Measurements from ENCODE around the gene ZNF689. TPM values are rescaled to one million over a fixed set of nuclear protein-coding genes. Genes with fewer than 3 reads are reported as not detected.

The ZNF689 gene
- total RNA-seq, 4 donors from 2014 or later: 7.5 to 12.5 (median 9.9) TPM

DNA sequence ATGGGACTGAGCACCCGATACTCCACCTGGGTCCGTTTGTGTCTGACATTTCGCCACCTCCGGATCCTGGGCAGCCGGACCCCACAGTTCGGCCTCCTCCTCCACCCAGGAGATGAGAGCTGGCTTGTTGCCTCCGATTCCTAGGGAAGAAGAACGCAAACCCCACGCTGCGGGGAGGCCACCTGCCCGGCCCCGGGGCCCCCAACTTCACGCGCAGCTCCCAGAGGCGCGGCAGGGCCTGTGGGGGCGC, 52.6 kb downstream of the ZNF689 start:
- H3K27me3 ChIP-seq: no peaks in the 10 kb centered on the region
- H3K9me3 ChIP-seq: no peaks in the 10 kb centered on the region
- H3K27ac ChIP-seq: peak overlapping the region; percentile 93 to 99 (median 94)
- TF ChIP-seq, protein P1, sequence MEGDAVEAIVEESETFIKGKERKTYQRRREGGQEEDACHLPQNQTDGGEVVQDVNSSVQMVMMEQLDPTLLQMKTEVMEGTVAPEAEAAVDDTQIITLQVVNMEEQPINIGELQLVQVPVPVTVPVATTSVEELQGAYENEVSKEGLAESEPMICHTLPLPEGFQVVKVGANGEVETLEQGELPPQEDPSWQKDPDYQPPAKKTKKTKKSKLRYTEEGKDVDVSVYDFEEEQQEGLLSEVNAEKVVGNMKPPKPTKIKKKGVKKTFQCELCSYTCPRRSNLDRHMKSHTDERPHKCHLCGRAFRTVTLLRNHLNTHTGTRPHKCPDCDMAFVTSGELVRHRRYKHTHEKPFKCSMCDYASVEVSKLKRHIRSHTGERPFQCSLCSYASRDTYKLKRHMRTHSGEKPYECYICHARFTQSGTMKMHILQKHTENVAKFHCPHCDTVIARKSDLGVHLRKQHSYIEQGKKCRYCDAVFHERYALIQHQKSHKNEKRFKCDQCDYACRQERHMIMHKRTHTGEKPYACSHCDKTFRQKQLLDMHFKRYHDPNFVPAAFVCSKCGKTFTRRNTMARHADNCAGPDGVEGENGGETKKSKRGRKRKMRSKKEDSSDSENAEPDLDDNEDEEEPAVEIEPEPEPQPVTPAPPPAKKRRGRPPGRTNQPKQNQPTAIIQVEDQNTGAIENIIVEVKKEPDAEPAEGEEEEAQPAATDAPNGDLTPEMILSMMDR (IDR thresholded peaks at IDR 0.05): no peak
- no peak for TF ChIP-seq POLR2A (IDR thresholded peaks at IDR 0.05)
- H3K36me3 ChIP-seq: peaks cover 0 to 27% (median 0%) of the 10 kb centered on the region in 3 donors
- no peak for DNase-seq
- peaks cover 0 to 41% (median 4%) of the 10 kb centered on the region in 4 donors for H3K4me1 ChIP-seq
- H3K4me3 ChIP-seq: peak overlapping the region; percentile 79 to 96 (median 84)

DNA sequence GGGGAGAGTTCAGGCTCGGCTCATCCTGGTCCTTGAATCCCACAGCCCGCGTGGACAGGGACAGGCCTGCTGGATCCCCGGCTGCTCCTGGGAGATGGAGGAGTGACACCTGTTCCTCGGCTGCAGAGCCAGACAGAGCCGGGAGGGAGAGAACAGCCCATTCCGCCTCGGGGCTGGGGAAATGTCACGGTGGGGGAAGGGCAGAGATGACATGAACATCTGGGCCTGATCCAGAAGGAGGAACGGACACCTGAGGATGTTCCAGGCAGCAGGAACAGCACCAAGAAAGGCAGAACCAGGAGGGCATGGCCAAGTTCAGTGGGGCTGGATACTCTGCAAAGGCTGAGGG, 54.1 kb downstream of the ZNF689 start:
- H3K27me3 ChIP-seq: no peaks in the 10 kb centered on the region
- peaks cover 0 to 27% (median 0%) of the 10 kb centered on the region in 3 donors for H3K36me3 ChIP-seq
- no peaks in the 10 kb centered on the region for H3K9me3 ChIP-seq
- peaks cover 0 to 36% (median 5%) of the 10 kb centered on the region in 4 donors for H3K4me1 ChIP-seq
- DNase-seq: no peak
- TF ChIP-seq, protein P1 (IDR thresholded peaks at IDR 0.05): no peak
- TF ChIP-seq POLR2A (IDR thresholded peaks at IDR 0.05): no peak
- H3K4me3 ChIP-seq: peak overlapping the region in 1 of 4 donors; percentile 96
- no peak overlapping the region for H3K27ac ChIP-seq

DNA sequence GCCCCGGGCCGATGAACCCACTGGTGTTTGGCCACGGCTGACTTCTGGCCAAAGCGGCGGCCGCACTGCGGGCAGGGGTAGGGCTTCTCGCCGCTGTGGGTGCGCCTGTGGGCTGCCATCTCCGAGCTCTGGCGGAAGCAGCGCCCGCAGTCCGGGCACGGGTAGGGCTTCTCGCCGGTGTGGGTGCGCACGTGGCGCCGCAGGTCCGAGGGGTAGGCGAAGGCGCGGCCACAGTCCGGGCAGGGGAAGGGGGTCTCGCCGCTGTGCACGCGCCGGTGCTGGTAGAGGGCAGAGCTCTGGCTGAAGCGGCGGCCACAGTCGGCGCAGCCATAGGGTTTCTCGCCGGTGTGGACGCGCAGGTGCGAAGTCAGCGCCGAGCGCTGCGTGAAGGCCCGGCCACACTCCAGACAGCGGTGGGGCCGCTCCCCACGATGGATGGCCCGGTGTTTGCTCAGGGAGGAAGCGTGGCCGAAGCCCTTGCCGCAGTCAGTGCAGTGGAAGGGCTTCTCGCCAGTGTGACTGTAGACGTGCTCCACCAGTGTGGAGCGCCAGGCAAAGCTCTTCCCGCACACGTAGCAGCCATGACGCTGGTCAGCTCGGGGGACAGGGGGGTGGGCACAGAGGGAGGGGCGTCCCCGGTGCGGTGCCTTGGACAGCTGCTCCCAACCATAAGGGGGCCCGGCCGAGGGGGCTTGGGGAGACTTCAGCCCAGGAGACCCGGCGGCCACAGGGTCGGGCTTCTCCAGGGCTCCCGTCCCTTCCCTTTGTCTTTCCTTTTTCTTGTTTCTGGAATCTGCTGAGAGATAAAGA, 54.7 kb downstream of the ZNF689 start:
- Histone ChIP-seq H3K36me3 (peaks cover 0 to 27% (median 0%) of the 10 kb centered on the region in 3 donors), H3K27ac (no peak overlapping the region), H3K4me1 (peaks cover 0 to 31% (median 5%) of the 10 kb centered on the region in 4 donors), H3K4me3 (no peak overlapping the region), H3K9me3 (no peaks in the 10 kb centered on the region), H3K27me3 (no peaks in the 10 kb centered on the region)
- no peak for DNase-seq
- TF ChIP-seq POLR2A (IDR thresholded peaks at IDR 0.05): no peak
- TF ChIP-seq, protein P1 (IDR thresholded peaks at IDR 0.05): no peak

DNA sequence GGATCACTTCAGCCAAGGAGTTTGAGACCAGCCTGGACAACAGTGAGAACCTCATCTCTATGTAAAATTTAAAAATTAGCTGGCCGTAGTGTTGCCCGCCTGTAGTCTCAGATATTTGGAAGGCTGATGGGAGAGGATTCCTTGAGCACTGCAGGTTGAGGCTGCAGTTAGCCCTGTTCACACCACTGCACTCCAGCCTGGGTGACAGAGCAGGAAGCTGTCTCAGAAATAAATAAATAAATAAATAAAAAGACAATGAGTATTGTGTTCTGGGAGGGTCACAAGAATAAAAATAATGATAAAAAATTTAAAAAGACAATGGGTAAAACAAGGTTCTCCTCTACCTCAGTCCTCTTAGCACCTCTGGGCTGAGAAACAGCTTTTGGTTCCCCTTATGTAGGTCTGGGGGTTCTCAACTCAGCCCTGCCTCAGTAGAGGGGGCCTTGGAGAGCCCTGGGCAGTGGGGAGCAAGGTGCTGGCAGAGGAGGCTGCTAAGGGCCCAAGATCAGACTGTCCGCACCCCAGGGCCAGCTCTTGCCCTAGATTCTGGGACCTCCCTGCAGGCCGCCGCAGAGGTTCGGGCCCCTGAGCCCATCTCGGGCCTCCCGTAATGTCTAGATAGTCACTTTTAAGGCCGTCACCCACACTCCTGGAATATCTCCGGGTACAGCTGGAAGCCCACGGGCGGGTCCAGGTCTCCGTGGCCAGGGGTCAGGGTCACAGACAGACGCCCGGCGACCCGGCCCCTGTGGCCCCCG, 55.5 kb downstream of the ZNF689 start:
- no peaks in the 10 kb centered on the region for H3K9me3 ChIP-seq
- H3K4me3 ChIP-seq: no peak overlapping the region
- H3K27me3 ChIP-seq: no peaks in the 10 kb centered on the region
- TF ChIP-seq, protein P1 (IDR thresholded peaks at IDR 0.05): no peak
- no peak for TF ChIP-seq POLR2A (IDR thresholded peaks at IDR 0.05)
- H3K27ac ChIP-seq: no peak overlapping the region
- no peak for DNase-seq
- H3K36me3 ChIP-seq: peaks cover 0 to 27% (median 0%) of the 10 kb centered on the region in 3 donors
- H3K4me1 ChIP-seq: peaks cover 0 to 28% (median 5%) of the 10 kb centered on the region in 4 donors

DNA sequence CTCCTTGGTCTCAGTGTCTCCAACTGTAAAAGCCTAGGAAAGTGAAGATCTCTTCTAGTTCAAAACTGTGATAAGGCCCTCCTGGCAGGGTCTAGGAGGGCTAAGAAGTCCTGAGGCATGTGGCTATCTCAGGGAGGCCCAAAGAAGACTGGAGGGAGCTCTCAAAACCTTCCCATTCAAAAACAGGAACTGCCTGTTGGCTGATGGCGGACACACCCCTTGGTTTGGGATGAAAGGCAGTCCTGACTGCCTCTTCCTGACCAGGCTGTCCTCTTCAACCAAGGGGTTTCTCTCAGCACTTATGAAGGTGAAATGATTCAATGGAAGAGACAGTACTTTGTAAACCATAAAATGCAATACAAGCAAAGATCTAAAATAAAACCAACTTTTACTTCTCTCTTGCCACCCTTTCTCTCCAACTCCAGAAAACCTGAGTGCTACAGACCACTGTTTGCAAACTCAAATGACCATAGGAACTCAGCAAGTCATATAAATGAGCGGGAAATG, 56.7 kb downstream of the ZNF689 start:
- no peaks in the 10 kb centered on the region for H3K27me3 ChIP-seq
- H3K27ac ChIP-seq: peak overlapping the region in 1 of 4 donors; percentile 5
- H3K4me3 ChIP-seq: no peak overlapping the region
- no peaks in the 10 kb centered on the region for H3K9me3 ChIP-seq
- H3K36me3 ChIP-seq: peaks cover 0 to 27% (median 0%) of the 10 kb centered on the region in 3 donors
- TF ChIP-seq, protein P1 (IDR thresholded peaks at IDR 0.05): no peak
- no peak for TF ChIP-seq POLR2A (IDR thresholded peaks at IDR 0.05)
- peaks cover 0 to 25% (median 5%) of the 10 kb centered on the region in 4 donors for H3K4me1 ChIP-seq
- DNase-seq: no peak

All from Peyer's patch (tissue), 4 donors.